ENCODE measurements around the gene ZWILCH. TPM values are rescaled to one million over a fixed set of nuclear protein-coding genes. Genes with fewer than 3 reads are reported as not detected.

ZWILCH gene
- total RNA-seq, 4 donors from 2014 or later = 4.7 to 8.9 (median 5.1) TPM

DNA sequence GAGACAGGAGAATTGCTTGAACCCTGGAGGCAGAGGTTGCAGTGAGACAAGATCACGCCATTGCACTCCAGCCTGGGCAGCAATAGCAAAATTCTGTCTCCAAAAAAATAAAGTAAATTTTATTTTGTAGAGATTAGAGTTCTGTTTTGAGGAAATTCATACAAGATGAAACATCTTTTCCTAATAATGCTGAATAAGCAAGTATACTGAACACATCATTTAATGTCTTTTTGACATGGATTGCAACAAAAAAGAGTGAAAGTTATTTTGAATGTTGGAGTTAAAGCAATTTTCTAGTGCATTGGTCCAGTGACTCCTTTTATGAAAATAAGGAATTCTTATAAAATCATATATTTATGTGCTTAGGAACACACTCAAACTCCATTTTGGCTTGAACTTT is 40.1 kb downstream of the ZWILCH start:
- 100% methylated on average over 1 of the region's 1 CpG for WGBS
- no peak overlapping the region for H3K4me3 ChIP-seq
- no peak for DNase-seq (ENCODE audit: low spot score in 2 of 2)
- H3K27me3 ChIP-seq = no peaks in the 10 kb centered on the region
- no peaks in the 10 kb centered on the region for H3K9me3 ChIP-seq
- peaks cover 11% of the 10 kb centered on the region for H3K36me3 ChIP-seq
- H3K27ac ChIP-seq = no peak overlapping the region
- no peaks in the 10 kb centered on the region for H3K4me1 ChIP-seq
- TF ChIP-seq, protein P1, sequence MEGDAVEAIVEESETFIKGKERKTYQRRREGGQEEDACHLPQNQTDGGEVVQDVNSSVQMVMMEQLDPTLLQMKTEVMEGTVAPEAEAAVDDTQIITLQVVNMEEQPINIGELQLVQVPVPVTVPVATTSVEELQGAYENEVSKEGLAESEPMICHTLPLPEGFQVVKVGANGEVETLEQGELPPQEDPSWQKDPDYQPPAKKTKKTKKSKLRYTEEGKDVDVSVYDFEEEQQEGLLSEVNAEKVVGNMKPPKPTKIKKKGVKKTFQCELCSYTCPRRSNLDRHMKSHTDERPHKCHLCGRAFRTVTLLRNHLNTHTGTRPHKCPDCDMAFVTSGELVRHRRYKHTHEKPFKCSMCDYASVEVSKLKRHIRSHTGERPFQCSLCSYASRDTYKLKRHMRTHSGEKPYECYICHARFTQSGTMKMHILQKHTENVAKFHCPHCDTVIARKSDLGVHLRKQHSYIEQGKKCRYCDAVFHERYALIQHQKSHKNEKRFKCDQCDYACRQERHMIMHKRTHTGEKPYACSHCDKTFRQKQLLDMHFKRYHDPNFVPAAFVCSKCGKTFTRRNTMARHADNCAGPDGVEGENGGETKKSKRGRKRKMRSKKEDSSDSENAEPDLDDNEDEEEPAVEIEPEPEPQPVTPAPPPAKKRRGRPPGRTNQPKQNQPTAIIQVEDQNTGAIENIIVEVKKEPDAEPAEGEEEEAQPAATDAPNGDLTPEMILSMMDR (IDR thresholded peaks at IDR 0.05) = no peak
- no peak for TF ChIP-seq POLR2AphosphoS5 (IDR thresholded peaks at IDR 0.05)
- no peak for TF ChIP-seq EP300 (IDR thresholded peaks at IDR 0.05)
- no peak for TF ChIP-seq POLR2A (IDR thresholded peaks at IDR 0.05)

DNA sequence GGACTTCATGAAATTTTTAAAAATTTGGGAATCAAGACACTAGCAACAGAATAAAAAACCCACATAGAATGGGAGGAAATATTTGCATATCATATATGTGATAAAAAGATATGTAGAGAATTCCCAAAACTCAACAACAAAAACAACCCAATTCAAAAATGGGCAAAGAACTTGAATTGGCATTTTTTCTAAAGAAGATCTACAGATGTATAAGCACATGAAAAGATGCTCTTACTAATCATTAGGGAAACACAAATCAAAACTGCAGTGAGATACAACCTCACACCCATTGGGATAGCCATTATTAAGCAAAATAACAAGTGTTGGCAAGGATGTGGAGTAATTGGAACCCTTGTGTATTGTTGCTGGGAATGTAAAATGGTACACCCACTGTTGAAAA is 50.6 kb downstream of the ZWILCH start:
- Histone ChIP-seq H3K36me3 (no peaks in the 10 kb centered on the region), H3K4me1 (no peaks in the 10 kb centered on the region), H3K4me3 (no peak overlapping the region), H3K27me3 (no peaks in the 10 kb centered on the region), H3K9me3 (peaks cover 3% of the 10 kb centered on the region), H3K27ac (no peak overlapping the region)
- no peak for DNase-seq (ENCODE audit: low spot score in 2 of 2)
- TF ChIP-seq, protein P1 (IDR thresholded peaks at IDR 0.05) = no peak
- no peak for TF ChIP-seq EP300 (IDR thresholded peaks at IDR 0.05)
- TF ChIP-seq POLR2AphosphoS5 (IDR thresholded peaks at IDR 0.05) = no peak
- TF ChIP-seq POLR2A (IDR thresholded peaks at IDR 0.05) = no peak

DNA sequence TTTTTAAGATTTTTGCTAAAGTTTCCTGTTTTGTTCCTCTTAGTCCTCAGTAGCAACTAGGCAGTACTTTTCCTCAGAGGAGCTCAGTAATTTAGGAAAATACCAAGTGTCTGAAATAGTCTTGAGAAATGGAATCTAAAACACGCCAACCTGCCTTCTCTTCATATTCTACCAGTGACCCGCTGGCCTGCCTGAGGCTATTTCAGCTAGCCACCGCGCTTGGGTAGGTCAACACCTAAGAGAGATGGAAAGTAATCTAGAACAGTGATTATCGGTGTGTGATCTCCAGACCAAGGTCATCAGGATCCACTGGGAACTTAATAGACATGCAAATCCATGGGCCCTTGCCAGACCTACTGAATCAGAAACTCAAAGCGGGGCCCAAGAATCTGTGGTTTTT is 53.1 kb downstream of the ZWILCH start:
- Histone ChIP-seq H3K9me3 (peaks cover 3% of the 10 kb centered on the region), H3K4me3 (no peak overlapping the region), H3K36me3 (no peaks in the 10 kb centered on the region), H3K27me3 (no peaks in the 10 kb centered on the region), H3K4me1 (no peaks in the 10 kb centered on the region), H3K27ac (no peak overlapping the region)
- TF ChIP-seq POLR2A (IDR thresholded peaks at IDR 0.05) (no peak), POLR2AphosphoS5 (IDR thresholded peaks at IDR 0.05) (no peak), EP300 (IDR thresholded peaks at IDR 0.05) (no peak)
- TF ChIP-seq, protein P1 (IDR thresholded peaks at IDR 0.05) = no peak
- DNase-seq (ENCODE audit: low spot score in 2 of 2) = no peak
- WGBS = 95% methylated on average over 6 of the region's 6 CpGs

DNA sequence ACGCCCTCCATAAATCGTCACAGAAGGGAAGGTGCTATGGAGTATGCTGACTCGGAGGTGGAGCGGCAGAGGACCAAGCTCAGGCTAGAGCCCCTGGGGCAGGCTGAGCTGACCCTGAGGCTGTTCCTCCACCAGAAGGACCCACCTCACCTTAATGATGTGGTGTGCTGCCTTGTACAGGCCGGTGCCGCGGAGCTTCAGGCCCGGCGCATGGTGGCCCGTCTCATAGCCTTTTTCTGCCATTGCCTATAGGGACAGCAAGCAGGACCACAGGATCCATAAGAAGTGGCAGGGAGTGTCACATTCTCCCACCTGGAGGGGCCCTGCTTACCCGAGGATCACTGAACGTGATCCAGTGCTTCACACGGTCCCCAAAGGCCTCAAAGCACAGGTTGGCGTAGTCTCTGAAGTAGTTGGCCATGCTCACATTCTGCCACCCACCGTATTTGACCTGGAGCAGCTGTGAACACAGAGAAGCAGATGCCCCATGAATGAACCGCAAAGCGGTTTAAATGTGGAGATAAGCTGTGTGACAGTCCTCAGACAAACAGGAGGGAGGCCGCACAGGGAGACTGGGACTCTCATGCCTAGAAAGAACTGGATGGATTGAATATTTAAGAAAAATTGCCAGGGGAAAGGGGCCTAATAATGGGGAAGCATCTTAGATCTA is 55.9 kb downstream of the ZWILCH start:
- Histone ChIP-seq H3K36me3 (no peaks in the 10 kb centered on the region), H3K4me1 (no peaks in the 10 kb centered on the region), H3K4me3 (no peak overlapping the region), H3K9me3 (peaks cover 3% of the 10 kb centered on the region), H3K27me3 (no peaks in the 10 kb centered on the region), H3K27ac (no peak overlapping the region)
- no peak for DNase-seq (ENCODE audit: low spot score in 2 of 2)
- 90% methylated on average over 18 of the region's 18 CpGs for WGBS
- no peak for TF ChIP-seq EP300 (IDR thresholded peaks at IDR 0.05)
- TF ChIP-seq POLR2AphosphoS5 (IDR thresholded peaks at IDR 0.05) = no peak
- TF ChIP-seq, protein P1 (IDR thresholded peaks at IDR 0.05) = no peak
- no peak for TF ChIP-seq POLR2A (IDR thresholded peaks at IDR 0.05)

DNA sequence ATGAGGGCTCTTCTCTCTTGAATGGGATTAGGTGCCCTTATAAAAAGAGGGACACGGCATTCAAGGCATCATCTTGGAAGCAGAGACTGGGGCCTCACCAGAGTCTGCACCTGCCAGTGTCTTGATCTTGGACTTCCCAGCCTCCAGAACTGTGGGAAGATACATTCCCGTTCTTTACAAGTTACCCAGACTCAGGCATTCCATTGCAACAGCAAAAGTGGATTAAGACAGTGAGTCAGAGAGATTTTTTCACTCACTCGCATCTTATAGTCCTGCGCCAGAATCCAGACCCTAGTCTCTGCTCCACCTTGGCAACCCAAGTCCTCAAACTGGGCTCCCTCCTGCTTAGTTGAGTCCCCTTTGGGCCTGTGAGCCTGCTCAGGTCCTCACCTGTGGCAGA is 58.0 kb downstream of the ZWILCH start:
- H3K27me3 ChIP-seq = no peaks in the 10 kb centered on the region
- TF ChIP-seq POLR2AphosphoS5 (IDR thresholded peaks at IDR 0.05) (no peak), EP300 (IDR thresholded peaks at IDR 0.05) (no peak), POLR2A (IDR thresholded peaks at IDR 0.05) (no peak)
- TF ChIP-seq, protein P1 (IDR thresholded peaks at IDR 0.05) = no peak
- 83% methylated on average over 4 of the region's 4 CpGs for WGBS
- no peaks in the 10 kb centered on the region for H3K36me3 ChIP-seq
- H3K4me3 ChIP-seq = no peak overlapping the region
- H3K9me3 ChIP-seq = no peaks in the 10 kb centered on the region
- no peak for DNase-seq (ENCODE audit: low spot score in 2 of 2)
- H3K27ac ChIP-seq = no peak overlapping the region
- no peaks in the 10 kb centered on the region for H3K4me1 ChIP-seq
